DMS79 (cell line): Measurements from ENCODE around the gene AHSG.

Experiments
- DNase-seq: peaks from one replicate; lab custom pipeline; 2025; lab: John Stamatoyannopoulos, UW

The AHSG gene

DNA sequence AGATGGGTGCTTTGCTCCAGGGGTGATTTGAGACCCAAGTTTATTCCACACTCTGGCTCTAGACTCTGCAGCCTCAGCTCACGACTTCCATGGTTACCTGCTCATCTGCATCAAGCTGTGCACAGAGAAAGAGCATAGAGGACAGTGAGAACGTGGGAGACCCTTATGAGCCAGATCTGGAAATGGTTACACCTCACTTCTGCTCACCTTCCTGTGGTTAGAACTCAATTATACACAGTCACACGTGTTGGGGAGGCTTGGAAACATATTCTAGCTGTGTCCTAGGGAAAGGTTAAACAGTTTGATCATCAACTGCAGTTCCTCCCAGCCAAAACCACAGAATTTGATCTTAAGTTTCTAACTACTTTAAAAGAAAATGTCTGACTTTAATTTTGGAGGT is 29.2 kb downstream of the AHSG start:
- DNase-seq: no peak

DNA sequence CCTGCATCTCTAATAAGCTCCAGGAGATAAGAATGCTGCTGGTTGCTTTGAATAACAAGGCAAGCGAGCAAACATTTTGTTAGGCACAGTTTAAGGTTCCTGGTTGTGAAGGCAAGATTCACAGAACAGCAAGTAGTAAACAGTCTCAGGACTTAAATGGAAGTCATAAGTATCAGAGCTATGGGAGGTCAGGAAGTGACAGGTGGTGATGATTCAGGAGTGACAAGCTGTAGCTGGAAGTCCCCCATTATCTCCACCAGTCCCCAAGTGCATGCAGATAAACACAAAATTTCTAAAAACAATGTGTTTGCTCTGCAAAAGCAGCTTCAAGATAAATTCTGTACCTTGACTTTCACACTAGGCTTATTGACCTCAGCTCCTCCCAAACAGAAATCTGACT is 30.6 kb downstream of the AHSG start:
- DNase-seq: no peak

DNA sequence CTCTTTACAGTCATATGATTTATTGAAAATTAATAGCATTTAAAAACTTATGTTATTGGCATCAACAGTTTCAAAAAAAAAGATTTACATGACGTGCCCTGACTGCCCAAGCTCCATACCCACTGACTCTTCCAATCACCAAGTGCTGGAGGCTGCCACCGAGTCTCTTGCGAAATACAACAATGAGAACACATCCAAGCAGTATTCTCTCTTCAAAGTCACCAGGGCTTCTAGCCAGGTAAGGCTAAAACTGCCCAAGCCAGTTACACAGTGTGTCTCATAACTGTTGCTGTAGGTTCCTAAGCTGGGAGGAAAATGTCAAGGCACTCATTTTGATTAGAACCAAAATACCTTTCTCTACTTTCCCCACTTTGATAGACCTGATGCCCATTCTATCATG is 31.8 kb downstream of the AHSG start:
- DNase-seq: no peak

DNA sequence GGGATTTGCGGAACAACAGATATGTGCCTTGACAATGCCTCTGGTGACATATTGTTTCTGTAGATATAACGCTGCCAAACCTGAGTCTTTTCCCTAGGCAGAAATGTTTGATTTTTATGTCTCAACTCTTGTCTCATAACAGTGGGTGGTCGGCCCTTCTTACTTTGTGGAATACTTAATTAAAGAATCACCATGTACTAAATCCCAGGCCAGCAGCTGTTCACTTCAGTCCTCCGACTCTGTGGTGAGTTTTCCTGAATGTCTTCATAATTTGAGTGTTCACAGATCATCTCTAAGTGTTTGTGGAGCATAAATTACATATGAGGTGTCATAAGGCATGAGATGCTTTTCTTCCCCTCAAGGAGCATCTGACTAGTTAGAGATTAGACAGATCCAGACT is 33.2 kb downstream of the AHSG start:
- no peak for DNase-seq

DNA sequence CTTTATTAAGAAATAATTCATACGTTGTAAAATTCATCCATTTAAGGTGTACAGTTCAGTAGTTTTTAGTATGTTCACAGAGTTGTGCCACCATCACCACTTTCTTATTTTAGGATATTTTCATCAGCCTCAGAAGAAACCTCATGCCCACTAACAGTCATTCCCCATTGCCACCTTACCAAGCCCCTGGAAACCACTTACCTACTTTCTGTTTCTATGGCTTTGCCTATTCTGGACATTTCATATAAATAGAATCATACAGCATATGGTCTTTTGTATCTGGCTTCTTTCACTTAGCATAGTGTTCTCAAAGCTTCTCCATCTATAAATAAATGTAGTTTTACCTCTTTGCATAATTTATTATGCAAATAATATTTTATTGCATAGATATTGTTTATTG is 34.0 kb downstream of the AHSG start:
- DNase-seq: no peak

DNA sequence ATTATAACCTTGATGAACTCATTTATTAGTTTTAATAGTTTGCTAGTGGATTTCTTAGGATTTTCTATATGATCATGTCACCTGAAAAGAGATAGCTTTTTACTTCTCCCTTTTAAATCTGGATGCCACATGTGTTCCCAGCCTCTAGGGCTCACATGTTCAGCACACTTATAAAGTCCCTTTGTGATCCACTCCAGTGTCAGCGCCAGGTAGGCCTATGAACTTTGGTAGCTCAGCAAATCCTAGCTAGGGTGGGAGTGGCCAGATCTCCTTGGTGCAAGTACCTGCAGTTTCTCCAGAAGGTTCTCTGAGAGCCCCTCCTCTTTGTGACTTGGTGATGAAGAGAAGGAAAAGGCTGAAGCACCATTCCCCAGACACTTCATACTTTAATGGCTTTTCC is 36.0 kb downstream of the AHSG start:
- no peak for DNase-seq

DNA sequence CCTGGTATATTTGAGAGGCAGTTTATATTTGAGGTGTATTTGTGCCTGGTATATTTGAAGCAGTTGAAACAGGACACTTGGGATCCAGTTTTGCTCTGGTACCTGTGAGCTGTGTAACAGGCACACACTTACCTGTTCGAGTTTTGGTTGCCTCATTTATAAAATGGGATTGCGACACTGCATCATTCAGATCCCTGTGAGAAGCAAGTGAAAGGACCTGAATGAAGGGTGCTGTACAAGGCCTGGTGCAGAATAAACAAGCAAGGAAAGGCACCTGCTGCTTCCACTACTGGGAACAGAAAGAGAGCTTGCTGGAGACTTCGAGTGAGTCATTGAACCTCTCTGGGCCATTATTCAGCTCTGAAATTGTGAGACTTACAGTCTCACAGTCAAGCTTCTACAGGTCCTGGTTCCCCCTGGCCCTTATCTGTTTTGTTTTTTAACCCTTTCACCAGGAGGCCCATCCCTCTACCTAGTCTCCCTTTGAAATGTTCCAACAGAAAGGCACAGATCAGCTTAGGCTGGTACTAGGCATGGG is 38.9 kb downstream of the AHSG start:
- no peak for DNase-seq

DNA sequence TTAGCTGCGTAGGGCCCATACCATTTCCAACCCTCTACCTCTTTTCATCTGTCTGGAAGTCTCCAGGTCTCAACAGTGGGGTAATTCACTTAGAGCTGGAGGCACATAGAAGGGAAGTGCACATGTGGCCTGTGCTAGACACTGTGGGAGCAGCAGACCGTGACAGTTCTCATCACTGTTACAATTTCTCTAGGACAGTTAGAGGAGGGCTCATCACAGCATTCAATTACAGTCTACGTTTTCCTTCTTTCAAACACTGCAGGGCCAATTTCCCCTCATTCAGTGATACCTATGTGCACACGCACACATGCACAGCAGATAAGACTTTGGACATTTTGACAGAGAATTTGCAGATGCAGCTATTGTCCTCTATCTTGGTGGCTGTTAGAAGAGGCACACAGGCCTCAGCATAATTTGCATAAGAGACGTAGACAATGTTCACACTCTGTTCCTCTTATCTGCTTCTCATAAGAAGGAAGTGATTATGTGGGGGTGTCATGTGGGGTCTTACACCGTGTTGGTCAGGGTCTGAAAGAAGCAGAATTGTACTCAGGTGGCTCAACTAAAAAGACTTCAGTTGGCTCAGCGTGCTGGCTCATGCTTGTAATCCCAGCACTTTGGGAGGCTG is 40.3 kb downstream of the AHSG start:
- DNase-seq: no peak

DNA sequence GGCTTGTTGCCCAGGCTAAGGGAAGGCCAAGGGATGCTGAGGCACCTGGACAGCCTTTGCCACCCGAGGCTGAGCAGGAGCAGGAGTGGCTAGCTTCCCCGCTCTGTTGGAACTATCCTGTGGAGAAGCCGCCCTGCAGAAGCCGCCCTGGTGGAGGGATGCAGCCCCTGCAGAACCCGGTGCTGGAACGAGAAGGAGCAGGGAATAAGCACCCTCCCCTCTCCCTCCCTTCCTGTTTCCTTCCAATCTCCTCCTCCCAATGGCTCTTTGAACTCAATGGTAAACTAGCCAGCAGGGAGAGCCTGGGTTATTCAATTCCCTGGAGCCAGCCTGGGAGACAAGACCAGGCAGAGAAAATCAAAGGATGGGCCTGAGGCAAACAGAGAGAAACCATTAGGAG is 41.1 kb downstream of the AHSG start:
- DNase-seq: no peak

DNA sequence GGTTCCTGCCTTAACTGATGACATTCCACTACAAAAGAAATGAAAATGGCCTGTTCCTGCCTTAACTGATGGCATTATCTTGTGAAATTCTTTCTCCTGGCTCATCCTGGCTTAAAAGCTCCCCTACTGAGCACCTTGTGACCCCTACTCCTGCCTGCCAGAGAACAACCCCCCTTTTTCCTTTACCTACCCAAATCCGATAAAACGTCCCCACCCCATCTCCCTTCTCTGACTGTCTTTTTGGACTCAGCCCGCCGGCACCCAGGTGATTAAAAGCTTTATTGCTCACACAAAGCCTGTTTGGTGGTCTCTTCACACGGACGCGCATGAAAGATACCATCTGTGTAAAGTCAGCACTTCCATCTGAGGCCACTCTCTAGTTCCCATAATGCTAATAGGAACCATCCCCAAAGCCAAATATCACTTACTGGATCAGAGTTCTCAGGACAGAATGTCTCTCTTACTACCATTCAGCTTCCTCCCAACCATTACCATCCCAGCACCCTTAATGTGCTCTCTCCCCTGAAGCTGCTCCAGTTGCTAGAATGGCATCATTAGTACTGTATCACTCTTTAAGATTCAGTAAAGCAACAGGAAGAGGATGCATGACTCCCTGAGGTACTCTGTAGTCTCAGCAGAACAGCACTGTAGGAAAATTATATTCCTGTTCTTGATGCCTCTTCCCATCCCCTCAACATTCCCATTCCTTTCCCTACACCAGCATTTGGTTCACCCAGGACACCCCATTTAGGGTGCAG is 50.7 kb downstream of the AHSG start:
- no peak for DNase-seq

DNA sequence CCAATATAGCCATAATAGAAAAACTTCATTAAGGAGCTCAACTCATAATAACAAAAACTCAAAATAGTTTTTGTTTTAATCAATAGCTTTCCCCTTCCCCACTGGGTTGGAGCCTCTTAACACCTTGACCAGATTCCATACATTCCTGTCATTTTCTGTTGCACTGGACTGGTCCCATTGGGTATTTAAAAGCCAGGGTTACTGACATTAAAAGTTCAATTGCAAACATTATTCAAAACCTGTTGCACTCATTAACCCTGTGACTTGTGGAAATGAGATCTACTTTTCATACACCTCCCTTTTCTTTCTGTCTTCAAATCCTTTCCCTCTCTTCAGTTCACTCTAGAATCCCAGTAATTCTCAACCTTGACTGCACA is 51.2 kb downstream of the AHSG start:
- no peak for DNase-seq

DNA sequence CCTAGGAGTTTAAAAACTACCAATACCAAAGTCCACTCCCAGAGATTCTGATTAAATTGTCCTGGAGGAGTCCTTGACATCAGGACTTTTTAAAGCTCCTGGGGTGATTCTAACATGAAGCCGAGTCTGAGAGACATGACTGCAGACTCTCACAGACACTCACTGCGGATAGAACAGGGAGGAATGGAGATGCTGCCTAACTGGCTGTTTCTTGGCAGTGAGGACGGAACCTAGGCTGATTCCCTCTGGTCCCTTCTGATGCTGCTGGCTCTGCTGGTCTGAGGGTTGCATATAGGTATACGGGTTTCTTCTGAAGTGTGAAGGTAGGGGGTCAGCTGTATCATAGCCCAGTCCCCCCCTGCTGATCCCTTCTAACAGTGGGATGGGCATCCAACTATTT is 51.6 kb downstream of the AHSG start:
- DNase-seq: no peak

DNA sequence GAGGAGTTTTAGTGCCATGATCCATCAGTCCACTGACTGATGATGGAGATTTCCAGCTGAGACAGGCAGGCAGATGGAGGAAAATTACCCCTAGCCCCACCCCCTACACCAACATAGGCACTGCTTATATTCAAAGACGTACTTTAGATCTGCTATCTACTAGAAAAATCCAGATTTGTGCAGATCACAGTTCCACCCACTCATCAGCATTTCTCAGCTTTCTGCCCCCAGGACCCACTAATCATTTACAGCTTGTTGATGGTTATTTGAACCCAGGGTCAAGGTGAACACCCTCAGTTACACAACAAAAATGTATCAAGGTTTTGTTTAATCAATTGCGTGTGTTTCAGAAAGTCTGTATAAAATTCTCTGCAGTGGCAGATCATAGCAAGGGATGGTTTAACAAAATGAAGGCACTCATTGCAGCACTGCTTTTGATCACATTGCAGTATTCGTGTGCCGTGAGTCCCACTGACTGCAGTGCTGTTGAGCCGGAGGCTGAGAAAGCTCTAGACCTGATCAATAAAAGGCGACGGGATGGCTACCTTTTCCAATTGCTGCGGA is 52.8 kb downstream of the AHSG start, which contains the start of gene HRG:
Gene HRG (plus strand): TSS at position 390 of the 564 bp plus-strand sequence. CDS start 18 bp downstream, at position 408.
- DNase-seq: no peak

DNA sequence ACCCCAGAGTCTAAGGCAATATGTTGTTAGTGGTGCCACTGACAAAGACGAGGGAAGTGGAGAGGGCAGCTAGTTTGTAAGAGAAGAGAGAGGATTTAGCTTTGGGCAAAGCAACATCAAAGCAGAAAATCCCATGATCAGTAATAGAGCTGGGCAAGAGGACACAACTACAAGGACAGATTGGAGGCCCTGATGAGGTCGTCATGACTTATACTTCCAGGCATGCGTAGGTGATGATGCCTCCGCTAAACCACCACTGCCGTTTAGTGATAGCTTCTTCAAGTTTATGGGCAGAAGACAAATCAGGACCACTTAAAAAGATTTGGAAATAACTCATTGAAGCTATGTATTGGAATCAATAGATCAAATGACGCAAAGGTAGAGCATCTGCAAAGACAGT is 55.6 kb downstream of the AHSG start:
- DNase-seq: no peak

DNA sequence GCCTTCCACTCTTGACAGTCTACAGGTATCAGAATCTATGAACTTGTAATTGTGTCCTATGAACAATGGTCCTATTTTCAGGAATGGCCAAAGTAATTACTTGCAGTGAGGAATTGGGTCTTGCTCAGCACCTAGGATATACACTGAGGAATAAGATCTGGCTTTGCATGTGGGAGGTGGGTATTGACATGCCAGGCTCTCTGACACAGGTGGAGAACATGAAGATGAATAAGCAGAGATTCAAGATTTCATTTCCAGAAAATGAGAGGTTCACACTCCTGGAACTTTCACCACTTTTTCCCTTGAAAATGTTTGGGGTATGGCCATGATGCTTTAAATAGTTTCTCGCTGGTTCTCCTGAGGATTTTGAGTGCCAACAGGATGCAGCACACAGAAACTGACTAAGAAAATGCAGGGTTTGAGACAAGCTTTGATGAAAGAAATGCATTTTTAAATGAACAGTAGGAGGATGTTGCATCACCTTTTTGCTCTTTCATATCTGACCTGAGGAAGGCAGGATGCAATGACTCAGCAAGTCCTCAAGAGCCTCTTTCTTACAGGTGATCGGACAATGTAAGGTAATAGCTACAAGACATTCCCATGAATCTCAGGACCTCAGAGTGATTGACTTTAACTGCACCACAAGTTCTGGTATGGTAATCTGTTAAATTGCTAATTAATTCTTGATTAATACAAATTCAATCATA is 56.7 kb downstream of the AHSG start:
- DNase-seq: no peak

DNA sequence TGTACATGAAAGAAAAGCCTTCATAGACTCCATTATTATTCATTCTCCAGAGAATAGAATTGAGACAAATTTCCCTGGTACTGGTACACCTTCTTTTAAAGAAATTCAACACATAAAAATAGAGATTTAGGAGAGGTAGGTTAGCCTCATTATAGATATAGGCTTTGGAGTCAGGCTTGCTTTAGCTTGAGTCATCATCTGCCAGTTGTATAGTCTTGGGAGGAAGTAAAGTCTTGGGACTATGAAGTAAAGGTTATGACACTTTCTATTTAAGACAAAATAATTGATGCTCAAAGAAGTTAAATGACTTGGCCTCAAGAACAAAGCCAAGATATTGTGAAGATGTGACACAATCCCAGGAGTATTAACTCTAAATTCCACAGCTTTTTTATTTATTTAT is 57.3 kb downstream of the AHSG start:
- DNase-seq: no peak
